ENCODE data around the gene TMEM208.

- TF ChIP-seq EZH2phosphoT487 (IDR thresholded peaks at IDR 0.05; ENCODE audit: insufficient read depth, low read depth) (no peak), EZH2 (IDR thresholded peaks at IDR 0.05; ENCODE audit: insufficient read depth, poor library complexity, severe bottlenecking) (no peak)
These were observed 29.8 kb downstream of the TMEM208 start for GRCh38 chr16:67256701-67257230.
